GM12891 (cell line): ENCODE data around the gene DOCK11.

Experiments
- PAX5 ChIP-seq: IDR thresholded peaks from 2 replicates; pipeline ENCODE4 v1.6.1; 2011; ENCODE audit warnings: low read length, moderate library complexity, mild to moderate bottlenecking; ENCODE audit not compliant: insufficient read depth, severe bottlenecking
- POLR2A ChIP-seq: IDR thresholded peaks from 2 replicates; pipeline ENCODE4 v1.6.1; 2011; ENCODE audit warnings: low read depth, low read length, control low read depth
- POLR2AphosphoS5 ChIP-seq: IDR thresholded peaks from 2 replicates; pipeline ENCODE4 v1.6.1; 2011; ENCODE audit warnings: low read depth, low read length, control low read depth
- POU2F2 ChIP-seq: IDR thresholded peaks from 2 replicates; pipeline ENCODE4 v1.6.1; 2011; ENCODE audit warnings: low read depth, mild to moderate bottlenecking, control low read depth, low read length, moderate library complexity
- SPI1 ChIP-seq: IDR thresholded peaks from 2 replicates; pipeline ENCODE4 v1.6.1; 2011; ENCODE audit warnings: low read depth, low read length, control low read depth
- TAF1 ChIP-seq: IDR thresholded peaks from 2 replicates; pipeline ENCODE4 v1.6.1; 2011; ENCODE audit warnings: low read depth, low read length, control low read depth

DNA sequence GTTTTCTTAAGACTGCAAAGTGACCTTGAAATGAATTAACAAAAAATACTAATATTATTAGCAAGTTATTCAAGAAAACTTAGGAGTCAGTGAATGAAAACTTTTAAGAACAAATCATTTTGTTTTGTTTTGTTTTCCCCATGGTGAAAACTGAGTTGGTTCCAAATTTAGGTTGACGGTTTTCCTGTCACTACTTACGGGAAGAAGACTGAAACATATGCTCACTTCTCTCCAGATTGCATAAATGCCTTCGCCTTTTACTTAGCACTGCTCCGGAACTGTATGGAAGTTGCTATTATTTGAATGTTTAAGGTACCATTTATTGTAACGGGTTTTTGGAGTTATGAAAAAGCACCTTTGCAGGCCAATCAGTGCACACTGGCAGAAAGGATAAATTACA is 42.8 kb downstream of the DOCK11 start:
- no peak for TF ChIP-seq TAF1
- TF ChIP-seq POLR2A, result no peak
- no peak for TF ChIP-seq POLR2AphosphoS5
- no peak for TF ChIP-seq PAX5
- TF ChIP-seq SPI1, result no peak
- no peak for TF ChIP-seq POU2F2
